ENCODE measurements around the gene PKD1L1. TPM values are rescaled to one million over a fixed set of nuclear protein-coding genes. Genes with fewer than 3 reads are reported as not detected.

Gene PKD1L1
- total RNA-seq, 1 experiment from 2014 or later: 0.17 TPM

- 0 out of 7 replicates have a peak, but pooled peaks cover 0 to 3% (median 0%) of the 10 kb centered on the region in 3 experiments for H3K36me3 Mint-ChIP-seq (ENCODE audit: insufficient read depth in 1 of 3, low read depth in 3 of 3)
- WGBS (ENCODE audit: extremely low coverage, insufficient read length, low lambda C conversion rate): no CpG with 5 or more reads among the region's 5 CpGs
- Histone ChIP-seq H4K5ac (ENCODE audit: insufficient read length, low read depth, low read length) (no peak overlapping the region), H2AFZ (ENCODE audit: low read length) (no peak overlapping the region), H3K9ac (ENCODE audit: extremely low read depth, insufficient read length, low read length) (no peak overlapping the region), H3K79me1 (ENCODE audit: insufficient read depth, low read depth, low read length, poor library complexity, severe bottlenecking) (no peaks in the 10 kb centered on the region), H3K79me2 (ENCODE audit: insufficient read depth, low read length) (no peaks in the 10 kb centered on the region), H3T11ph (ENCODE audit: low read length) (no peak overlapping the region), H3K23ac (ENCODE audit: insufficient read length, low read depth, low read length) (no peak overlapping the region), H2BK20ac (ENCODE audit: low read depth, low read length, poor library complexity, severe bottlenecking) (no peak overlapping the region), H3K18ac (ENCODE audit: insufficient read length, low read depth, low read length) (no peak overlapping the region), H3K56ac (ENCODE audit: insufficient read length, low read depth, low read length) (no peak overlapping the region), H2BK120ac (ENCODE audit: low read depth, low read length, poor library complexity, severe bottlenecking) (no peak overlapping the region), H3K27ac (ENCODE audit: insufficient read length, low read depth, low read length) (no peak overlapping the region), H3K27me3 (ENCODE audit: insufficient read depth, low read length) (no peaks in the 10 kb centered on the region), H3K4ac (ENCODE audit: low read depth, low read length) (no peak overlapping the region), H4K8ac (replicated peaks; ENCODE audit: insufficient read length, low read depth, low read length) (no peak overlapping the region), H3K23me2 (ENCODE audit: insufficient read length, low read depth, low read length, poor library complexity, severe bottlenecking) (no peaks in the 10 kb centered on the region), H3K4me1 (ENCODE audit: insufficient read depth, low read length) (no peaks in the 10 kb centered on the region), H3K9me3 (ENCODE audit: control insufficient read depth, low read depth, low read length) (no peaks in the 10 kb centered on the region), H4K91ac (ENCODE audit: insufficient read length, low read depth, low read length) (no peak overlapping the region), H3K4me2 (ENCODE audit: insufficient read depth, insufficient read length, low read length) (no peak overlapping the region), H2BK5ac (ENCODE audit: insufficient read length, low read length) (no peak overlapping the region), H4K20me1 (ENCODE audit: control insufficient read depth, insufficient read depth, insufficient read length) (no peaks in the 10 kb centered on the region), H3K14ac (ENCODE audit: insufficient read depth, low read length) (no peak overlapping the region), H2BK15ac (ENCODE audit: low read depth, low read length) (no peak overlapping the region), H2AK5ac (ENCODE audit: insufficient read length, low read length) (no peak overlapping the region), H2BK12ac (ENCODE audit: insufficient read length, low read depth, low read length) (no peak overlapping the region)
- peaks cover 8% of the 10 kb centered on the region in 2 experiments; a peak in 4 of 5 replicates for H3K9me3 Mint-ChIP-seq
- no peak overlapping the region for H3K4me3 Mint-ChIP-seq
- H3K27ac Mint-ChIP-seq: no peak overlapping the region
- peaks cover 0 to 2% of the 10 kb centered on the region in 2 experiments; a peak in 1 of 4 replicates for H3K4me1 Mint-ChIP-seq
- TF ChIP-seq, protein P1, sequence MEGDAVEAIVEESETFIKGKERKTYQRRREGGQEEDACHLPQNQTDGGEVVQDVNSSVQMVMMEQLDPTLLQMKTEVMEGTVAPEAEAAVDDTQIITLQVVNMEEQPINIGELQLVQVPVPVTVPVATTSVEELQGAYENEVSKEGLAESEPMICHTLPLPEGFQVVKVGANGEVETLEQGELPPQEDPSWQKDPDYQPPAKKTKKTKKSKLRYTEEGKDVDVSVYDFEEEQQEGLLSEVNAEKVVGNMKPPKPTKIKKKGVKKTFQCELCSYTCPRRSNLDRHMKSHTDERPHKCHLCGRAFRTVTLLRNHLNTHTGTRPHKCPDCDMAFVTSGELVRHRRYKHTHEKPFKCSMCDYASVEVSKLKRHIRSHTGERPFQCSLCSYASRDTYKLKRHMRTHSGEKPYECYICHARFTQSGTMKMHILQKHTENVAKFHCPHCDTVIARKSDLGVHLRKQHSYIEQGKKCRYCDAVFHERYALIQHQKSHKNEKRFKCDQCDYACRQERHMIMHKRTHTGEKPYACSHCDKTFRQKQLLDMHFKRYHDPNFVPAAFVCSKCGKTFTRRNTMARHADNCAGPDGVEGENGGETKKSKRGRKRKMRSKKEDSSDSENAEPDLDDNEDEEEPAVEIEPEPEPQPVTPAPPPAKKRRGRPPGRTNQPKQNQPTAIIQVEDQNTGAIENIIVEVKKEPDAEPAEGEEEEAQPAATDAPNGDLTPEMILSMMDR (conservative IDR thresholded peaks at IDR 0.05): no peak
- peaks cover 1% of the 10 kb centered on the region; the same call in 1 of the 2 replicates for H3K27me3 Mint-ChIP-seq (ENCODE audit: low read depth)
- no peak for DNase-seq
These were observed 167.7 kb downstream of the PKD1L1 start for GRCh38 chr7:47780555-47780954.
